Transverse colon (tissue), 4 donors: ENCODE measurements around the gene BCAS4.

ENCODE experiments used
- EP300 ChIP-seq: sonication (generic); formaldehyde crosslinking; IDR thresholded peaks from one replicate; pipeline ENCODE4 v1.6.1; 2017; ENCODE audit warnings: antibody characterized with exemption, low read depth
- POLR2AphosphoS5 ChIP-seq, 3 donors: sonication (generic); formaldehyde crosslinking; IDR thresholded peaks; one replicate each; pipeline ENCODE4 v1.6.1; 2016; ENCODE audit warnings: antibody characterized with exemption in 3 of 3
- TF ChIP-seq, protein P1 (sequence below), 5 experiments: fragments of 200-600 bp in 3 of 5; fragments of 450-650 bp in 2 of 5; sonication (generic) in 3 of 5; IDR thresholded peaks; 1 replicate in 2 of 5; 2 replicates in 3 of 5; pipeline ENCODE4 v1.5.1; 2016 to 2017; ENCODE audit warnings: antibody characterized with exemption in 5 of 5, inconsistent platforms in 3 of 5, mild to moderate bottlenecking in 2 of 5, moderate library complexity in 1 of 5

DNA sequence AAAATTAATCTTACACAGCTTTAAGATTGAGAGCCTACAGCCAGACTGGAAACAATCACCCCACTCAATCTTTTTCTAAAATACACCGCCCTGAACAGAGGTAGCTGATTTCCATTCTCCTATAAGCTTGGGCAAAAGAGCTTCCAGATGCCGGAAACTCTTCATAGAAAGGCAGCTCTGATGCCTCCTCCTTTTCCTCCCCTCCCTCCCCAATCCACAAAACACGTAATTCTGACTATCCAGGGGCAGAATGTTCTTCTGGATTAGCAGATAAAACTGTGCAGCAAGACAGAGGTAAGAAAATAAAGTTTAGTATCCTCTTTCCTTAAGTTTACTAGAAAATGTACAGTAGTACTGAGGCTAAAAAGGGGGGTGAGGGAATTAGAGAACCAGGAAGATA is 120.6 kb downstream of the BCAS4 start:
- TF ChIP-seq POLR2AphosphoS5 (IDR thresholded peaks at IDR 0.05) (no peak), EP300 (no peak)
- TF ChIP-seq, protein P1, sequence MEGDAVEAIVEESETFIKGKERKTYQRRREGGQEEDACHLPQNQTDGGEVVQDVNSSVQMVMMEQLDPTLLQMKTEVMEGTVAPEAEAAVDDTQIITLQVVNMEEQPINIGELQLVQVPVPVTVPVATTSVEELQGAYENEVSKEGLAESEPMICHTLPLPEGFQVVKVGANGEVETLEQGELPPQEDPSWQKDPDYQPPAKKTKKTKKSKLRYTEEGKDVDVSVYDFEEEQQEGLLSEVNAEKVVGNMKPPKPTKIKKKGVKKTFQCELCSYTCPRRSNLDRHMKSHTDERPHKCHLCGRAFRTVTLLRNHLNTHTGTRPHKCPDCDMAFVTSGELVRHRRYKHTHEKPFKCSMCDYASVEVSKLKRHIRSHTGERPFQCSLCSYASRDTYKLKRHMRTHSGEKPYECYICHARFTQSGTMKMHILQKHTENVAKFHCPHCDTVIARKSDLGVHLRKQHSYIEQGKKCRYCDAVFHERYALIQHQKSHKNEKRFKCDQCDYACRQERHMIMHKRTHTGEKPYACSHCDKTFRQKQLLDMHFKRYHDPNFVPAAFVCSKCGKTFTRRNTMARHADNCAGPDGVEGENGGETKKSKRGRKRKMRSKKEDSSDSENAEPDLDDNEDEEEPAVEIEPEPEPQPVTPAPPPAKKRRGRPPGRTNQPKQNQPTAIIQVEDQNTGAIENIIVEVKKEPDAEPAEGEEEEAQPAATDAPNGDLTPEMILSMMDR (IDR thresholded peaks at IDR 0.05) = no peak
